DMS79 treated with DMSO at 0.1 percent for 48 hours (cell line): ENCODE results near the gene SEC31B.

ENCODE experiments used
- DNase-seq: peaks from one replicate; lab custom pipeline; 2025; lab: John Stamatoyannopoulos, UW

SEC31B gene

DNA sequence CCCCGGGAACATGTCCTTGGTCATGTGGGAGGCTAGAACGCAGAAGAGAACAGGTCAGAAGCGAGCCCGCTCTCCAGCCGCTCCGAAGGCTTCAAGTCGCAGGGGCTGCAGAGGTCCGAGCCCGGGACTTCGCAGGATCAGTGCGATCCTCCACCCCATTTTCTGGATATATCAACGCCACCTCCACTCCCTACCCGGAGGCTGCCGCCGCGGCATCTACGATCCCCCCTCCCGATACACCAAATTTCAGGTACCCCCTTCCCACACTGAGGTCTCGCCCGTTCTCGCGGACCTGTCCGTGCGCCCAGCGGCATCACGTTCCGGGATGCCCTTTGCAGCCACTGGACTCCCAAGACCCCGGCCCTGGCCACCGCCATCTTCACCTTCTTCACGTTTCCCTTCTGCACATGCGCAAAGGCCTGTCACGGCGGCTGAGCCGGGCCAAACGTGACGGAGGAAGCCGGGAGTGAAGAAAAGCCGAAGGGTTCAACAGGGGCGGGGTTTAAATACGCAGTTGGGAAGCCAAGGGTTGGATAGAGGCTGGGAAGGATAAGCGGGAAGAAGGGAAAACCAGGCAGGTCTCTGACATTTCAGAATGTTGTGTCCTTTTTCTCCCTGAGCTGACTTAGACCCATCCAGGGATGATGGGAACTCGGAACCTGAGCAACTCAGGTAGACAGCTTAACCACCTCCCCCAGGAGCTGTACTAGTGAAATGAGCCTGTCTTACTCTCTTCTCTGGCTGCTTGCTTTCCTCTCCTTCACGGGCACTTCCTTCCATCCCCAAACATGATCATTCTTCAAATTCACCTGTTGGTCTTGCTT is 10.0 kb upstream of the SEC31B start, which contains the start of gene NDUFB8:
NDUFB8 (minus strand) TSS at position 397 of the 824 bp plus-strand sequence; CDS start at position 377, 20 bp downstream.
- peak; percentile 41 for DNase-seq

DNA sequence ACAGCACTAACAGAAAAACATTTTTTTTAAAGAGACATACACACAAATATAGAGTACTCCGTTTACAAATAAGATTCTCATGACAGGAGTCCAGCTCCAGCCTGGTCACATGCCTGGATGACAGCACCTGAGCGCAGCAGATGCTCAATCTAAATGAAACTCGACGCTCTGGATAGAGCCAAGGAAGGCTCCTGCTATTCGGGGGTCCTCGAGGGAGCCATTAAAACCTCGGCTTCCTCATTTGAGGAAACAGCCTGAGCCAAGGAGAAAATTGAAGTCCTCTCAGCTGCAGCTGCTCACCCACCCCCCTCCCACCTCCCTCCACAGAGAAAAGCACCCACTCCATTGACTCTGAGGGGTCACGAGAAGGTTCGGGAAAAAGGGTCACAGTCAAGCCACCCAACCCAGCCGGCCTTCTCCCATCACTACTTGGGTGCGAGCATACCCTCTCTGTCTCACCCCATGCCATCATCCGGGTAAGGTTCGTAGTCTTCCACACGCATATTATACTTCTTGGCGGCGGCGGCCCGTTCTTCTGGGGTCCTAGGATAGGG is 9.3 kb upstream of the SEC31B start:
- peak; percentile 2 for DNase-seq

DNA sequence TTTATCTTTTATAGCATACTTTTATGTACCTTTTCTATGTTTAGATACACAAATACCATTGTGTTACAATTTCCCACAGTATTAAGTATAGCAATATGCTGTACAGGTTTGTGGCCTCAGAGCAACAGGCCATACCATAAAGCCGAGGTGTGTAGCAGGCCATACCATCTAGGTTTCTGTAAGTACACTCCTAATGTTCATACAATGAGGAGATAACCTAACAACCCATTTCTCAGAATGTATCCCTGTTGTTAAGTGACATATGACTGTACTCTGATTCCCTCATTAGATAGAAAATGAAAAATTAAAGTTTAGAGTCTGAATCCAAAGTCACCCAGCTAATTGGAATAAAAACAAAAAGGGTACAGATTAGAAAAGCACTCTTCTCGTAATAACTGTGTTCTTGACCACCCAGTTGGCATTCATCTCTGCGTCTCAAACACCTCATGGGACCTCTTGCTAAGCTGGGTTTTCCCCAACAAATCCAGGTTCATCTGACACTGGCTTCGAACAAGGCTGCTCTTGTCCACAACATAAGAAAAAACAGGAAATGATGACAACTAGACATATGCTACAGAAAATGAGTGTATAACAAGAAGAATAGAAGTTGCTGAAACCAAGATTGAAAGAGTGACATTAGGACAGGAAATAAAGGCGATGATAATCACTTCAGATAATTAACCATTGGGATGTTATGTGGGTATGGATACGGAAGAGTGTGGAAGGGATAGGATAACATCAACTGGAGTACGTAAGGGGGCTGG is 8.6 kb upstream of the SEC31B start:
- DNase-seq = no peak

DNA sequence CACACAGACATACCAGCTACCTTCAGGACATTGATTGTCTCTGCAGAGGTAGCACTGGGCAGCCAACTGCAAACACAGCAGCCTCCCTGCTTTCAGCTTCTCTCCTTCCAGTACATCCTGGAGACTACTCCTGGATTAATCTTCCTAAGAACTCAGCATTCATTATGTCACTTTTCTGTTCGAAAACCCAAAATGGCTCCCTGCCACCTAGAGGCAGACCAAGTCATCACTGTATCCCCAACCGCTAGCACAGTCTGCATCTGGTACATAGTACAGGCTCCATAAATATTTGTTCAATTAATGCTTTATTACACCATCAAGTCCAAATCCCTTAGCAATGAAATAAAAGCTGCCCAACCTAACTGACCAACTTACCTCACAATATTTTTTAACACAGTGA is 5.0 kb upstream of the SEC31B start:
- DNase-seq = no peak

DNA sequence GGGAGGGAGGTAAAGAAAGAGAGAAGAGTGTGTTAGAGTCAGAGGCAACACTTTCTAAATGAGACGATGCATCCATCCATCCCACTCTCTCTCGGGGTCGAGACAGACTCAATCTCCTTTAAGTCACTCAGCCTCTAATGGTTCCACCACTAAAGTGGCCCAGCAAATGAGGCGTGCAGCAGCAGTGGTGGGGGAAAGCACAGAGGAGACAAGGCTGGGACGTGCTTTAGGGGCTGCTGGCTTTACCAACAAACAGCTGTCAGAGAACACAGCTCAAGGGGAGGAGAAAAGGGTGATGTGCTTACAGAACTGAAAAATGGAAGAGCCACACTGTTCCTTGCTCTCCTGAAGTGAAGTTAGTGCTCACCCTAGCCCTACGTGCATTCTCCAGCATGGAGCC is 4.5 kb upstream of the SEC31B start:
- peak; percentile 3 for DNase-seq

DNA sequence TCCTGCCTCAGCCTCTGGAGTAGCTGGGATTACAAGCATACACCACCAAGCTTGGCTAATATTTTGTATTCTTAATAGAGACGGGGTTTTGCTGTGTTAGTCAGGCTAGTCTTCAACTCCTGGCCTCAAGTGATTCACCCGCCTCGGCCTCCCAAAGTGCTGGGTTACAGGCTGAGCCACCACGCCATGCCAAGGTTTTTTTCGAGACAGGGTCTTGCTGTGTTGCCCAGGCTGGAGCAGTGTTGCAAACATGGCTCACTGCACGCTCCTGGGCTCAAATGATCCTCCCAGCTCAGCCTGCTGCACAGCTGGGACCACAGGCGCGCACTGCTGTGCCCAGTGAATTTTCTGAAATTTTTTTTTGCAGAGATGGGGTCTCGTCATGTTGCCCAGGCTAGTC is 3.3 kb upstream of the SEC31B start:
- no peak for DNase-seq

DNA sequence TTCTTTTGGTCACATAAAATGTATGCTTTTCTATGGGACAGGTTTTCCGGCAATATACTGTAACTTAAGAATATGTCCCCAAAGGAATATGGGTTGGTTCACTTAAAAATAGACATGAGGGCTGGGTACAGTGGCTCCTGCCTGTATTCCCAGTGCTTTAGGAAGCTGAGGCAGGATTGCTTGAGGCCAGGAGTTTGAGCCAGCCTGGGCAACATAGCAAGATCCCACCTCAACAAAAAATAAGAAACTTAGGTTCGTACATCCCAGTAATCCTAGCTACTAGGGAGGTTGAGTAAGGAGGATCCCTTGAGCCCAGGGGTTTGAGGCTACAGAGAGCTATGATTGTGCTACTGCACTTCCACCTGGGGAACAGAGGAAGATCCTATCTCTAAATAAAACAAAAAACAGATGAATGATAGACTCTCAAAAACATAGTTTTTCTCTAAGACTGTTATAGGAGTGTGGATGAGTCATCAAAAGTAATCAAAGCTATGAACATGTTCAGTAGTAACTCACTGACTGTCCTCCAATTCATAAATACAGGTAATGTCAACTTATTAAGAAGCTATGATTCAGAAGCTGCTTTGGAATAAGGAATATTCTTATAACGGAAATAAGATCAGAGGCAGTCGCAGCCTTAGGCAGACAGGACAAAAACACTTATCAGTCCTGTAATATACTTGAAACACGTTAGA is 2.6 kb upstream of the SEC31B start:
- DNase-seq = no peak

DNA sequence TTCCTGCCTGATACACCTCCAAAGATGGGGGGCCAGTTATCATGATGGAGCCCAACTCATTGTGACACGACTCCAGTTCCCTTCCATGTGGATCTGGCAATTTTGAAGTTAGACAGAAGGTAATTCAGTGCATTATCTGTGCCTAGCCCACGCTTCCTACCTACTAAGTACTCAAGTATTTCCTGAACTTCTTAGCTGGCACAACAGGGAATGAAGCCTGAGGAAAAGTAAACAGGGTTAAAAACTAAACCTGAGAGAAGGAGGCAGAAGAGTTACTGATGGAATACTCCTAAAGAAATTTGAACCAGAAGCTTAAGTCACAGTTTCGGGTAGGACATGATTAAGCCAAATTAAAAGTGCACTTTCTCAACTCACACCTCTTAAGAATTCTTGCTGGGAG is 1.1 kb upstream of the SEC31B start:
- no peak for DNase-seq

DNA sequence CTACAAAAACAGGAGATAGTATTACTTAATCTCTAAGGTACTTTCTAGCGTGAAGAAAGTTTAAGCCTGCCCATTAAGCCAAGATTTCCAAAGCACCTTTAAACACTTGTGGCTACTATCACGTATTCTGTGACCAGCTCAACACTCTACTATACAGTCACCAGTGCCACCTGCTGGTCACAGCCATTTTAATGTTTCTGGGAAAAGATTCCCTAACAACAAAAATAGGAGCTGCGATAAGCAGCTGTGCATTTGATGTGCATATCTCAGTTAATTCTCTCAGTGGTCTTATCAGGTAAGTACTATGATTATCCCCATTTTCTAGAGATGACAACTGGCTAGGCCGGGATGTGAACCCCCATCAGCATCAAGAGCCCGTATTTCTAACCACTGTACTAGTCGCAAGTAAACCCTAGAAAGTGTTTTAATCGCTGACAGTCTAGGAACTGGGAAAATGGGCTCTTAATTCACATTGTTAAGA is 860 bp downstream of the SEC31B start:
- DNase-seq = peak; percentile 31

DNA sequence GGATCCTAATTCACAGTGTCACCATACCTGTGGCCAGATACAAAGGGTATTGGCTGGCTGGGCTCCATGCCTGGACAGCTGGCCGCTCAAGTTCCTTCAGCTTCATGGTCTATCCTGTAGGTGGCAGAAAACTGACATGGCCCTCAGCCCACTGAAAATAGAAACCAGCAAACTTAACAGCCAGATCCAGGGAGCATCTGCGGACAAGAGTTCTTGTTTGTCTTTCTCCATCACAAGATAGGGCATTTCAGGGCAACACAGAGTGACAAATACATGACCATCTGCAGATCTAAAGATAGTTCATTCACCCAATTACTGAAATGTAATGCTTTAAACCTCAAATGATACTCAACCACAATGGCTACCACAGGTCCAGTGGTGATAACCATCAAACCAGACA is 2.8 kb downstream of the SEC31B start:
- no peak for DNase-seq

DNA sequence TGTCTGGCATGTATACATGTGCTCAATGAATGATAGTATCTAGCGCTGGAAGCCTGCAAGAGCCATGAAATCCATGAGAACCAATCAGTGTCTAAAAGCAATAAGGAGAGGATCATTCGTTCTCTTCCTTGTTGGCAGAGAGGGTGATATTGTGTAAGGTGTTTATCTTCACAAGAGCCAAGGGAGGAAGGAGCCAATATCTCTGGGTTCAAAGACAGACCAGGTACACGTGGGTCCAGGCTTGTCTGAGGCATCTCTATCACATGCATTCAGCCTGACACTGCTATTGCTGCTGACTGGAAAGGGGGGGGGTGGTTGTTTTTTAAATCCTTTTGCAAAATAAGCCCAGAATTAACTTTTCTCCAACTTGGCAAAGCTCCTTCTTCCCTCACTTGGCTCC is 4.0 kb downstream of the SEC31B start:
- no peak for DNase-seq

DNA sequence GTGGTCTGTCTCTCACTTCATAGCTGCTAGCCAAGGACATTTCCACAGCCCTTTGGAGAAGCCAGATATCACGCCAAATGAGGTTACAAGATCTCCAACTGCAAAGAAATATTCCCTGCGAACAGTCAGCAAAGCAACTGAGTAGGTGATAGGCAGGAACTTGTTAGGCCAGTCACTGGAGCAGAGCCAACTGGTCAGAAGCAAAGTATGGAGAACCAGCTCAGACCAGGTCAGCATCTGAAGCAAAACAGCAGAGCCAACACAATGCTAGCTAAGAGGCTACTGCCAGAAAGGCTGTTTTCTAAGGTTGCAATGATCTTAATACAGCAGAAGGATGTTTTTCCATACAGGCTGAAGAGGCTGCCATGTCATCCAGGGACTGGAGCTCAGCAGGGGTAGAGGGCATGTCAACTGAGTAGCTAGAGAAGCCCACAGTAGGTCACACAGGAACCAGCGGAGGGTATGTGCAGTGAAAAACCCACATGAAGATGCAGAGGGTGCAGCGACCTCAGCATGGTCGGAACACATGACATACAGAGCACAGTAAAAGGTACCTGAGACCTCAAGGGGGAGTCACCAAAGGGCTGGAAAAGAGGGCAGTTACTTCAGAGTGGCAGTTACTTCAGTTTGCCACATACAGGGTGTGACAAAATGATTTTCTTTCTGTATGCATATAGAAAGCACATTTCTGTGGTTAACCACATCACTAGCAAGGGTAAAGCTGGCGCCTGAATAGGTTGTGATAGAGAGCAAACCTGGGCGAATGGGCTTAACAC is 8.9 kb downstream of the SEC31B start:
- DNase-seq = no peak

DNA sequence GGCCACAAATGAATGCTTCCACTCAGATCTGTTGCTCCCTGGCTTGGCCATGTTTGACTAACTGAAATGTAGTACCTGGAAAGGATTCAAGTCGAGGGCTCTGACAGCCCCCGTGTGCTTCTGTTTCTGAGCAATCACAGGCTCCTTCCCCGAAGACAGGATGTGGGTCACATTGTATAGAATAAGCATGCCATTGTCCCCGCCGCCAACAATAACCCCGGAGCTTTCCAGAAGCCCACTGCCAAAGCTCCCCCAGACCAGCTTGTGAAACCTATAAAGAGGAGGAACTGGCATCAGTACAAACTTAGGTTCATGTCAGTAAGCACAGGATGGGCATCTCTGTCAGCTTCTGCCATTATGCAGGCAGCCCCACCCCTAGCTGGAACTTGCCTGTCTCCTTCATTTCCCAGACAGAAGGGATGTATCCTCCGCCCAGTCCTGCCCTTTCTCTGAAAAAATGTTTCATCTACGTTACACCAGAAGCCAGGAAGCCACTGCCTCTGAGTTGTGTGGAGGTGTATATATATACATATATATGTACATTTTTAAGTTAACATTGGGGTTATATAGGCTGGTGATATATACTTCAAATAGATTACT is 10.3 kb downstream of the SEC31B start:
- DNase-seq = no peak

DNA sequence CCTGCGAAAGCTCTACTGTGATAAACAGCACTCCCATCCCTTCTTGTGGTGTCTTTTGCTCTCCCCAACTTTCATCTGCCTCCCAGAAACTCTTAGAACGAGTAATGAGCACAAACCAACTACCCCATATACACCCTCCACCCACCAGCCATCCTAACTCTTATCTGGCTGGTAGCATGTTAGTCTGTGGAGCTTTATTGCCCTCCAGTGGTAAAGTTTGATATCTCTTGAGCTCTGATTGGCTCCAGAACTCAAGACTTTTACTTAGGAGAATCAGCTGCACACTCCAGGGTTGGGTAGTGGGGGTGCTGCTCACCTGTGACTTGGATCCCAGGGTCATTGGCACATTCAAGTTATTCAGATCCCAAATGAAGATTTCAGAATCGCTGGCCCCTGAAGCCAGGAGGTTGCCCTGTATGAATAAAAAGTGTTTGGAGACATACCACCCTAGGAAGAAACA is 10.9 kb downstream of the SEC31B start:
- DNase-seq = no peak

DNA sequence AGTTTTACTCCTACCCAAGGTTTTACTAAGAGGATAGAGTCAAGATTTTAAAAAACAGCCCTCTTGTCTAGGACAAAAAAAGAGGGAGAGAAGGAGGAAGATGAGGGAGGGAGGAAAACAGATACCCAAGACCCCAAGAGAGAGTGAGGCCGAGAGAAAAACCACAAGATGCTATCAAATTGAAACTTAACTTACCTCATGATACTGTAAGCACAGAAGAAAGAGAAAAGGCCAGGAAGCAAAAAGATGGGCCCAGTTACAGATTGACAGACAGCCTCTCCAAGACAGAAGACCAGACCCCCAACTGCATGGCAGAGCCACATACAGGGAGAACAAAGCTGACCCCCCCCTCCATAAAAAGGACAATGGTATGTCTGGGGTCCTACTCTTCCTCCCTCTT is 11.4 kb downstream of the SEC31B start:
- DNase-seq = no peak

DNA sequence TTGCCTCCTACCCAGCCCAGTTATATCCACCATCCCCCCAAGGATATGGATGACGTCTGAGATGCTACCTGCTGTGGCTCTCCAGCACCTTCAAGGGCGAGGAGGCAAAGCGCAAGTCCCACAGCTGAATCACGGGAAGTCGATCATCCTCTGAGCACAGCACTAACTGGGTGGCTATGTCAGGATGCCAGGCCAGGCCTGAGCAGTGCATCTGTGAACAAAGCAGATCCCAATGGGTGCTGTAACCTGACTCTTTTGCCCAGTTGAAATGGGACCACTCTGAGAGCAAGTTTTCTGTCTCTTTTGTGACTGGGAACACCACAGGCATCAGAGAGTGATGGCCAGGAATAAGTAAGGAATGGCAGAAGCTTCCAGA is 12.3 kb downstream of the SEC31B start:
- DNase-seq = no peak

DNA sequence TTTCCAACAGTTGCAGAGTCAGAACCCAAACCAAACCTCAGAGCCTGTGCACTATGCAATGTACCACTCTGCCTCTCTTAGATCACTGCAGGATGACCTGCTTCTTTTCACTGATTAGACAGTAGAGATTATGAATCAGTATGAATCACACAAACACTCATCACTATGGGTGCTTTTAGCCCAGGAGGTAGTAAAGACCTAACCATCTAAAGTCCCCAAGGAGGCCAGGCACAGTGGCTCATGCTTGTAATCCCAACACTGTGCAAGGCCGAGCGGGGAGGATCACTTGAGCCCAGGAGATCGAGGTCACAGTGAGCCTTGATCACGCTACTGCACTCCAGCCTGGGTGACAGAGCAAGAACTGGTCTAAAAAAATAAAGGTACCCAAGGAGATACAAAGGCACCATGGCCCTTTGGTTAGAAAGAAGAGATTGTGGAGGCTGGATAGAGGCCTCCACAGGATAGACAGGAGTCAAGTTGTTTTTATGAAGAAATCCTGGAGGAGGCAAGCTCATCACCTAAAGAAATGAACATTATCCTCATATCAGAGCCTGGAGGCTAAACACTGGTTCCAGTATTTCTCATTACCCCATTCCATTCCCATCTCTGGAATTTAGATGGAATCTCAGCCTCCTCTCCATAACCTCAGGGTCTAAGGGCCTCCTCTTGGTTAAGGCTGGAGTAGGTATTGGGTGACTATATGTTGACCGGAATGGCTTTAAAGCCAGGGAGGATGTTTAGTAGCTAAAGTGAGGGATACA is 12.9 kb downstream of the SEC31B start:
- no peak for DNase-seq

DNA sequence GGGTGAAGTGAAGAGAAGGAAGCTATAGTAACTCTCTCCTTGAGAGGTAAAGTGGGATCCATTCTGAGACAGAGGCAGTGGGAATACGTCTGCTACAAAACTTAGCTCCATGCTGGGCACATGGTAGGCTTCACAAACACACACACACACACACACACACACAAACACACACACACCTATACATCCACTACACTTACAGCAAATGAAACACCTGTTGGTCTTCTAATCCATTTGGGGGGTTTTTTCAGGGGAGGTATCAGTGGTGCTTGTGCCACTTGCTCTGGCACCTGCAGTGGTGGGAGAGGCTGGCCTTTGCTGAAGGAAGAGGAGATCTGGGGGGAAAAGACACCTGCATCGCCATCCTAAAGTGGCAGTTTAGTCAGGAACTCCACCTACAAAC is 14.5 kb downstream of the SEC31B start:
- no peak for DNase-seq

DNA sequence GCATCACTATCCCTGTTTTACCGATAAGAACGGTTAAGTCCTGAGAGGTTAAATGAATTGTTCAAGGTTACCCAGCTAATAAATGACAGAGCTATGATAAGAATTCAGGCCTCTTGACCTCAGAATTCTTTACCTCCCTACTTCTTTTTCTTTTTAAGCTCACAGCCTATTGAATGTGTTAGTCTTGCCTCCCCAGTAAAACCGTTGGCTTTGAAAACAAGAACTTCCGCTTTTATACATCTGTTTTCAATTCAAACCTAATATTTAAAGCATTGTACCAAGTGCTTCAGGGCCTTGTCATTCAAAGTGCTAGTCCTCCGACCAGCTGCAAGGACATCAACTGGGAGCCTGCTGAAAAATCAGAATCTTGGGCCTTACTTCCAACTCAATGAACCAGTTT is 15.6 kb downstream of the SEC31B start:
- DNase-seq = no peak

DNA sequence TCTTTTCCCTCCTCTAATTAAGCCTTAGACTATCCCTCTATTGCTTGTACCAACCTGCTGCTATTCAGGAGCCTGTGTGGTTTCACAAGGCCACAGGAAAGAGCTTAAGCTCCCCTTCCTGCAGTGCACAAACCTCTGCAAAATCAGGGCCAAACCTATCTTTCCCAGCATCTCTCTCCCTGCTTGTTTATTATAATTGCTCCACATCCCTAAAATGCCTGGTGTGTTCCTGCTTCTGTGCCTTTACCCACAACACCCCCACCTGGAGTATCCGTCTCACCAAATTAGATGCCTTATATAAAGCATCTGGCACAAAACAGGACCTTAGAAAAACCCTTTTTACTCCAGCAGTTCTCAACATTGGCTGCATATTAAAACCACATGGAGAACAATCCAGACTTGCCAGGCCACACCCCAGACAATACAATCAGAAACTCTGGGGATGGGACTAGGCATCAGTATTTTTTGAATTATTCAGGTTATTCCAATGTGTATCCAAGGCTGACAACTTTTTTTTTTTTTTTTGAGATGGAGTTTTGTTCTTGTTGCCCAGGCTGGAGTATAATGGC is 16.7 kb downstream of the SEC31B start:
- no peak for DNase-seq
